Activated CD4-positive, alpha-beta T cell treated with anti-CD3 and anti-CD28 coated beads, Interleukin-10, Interleukin-2, amounts not matched to agents 100 ng/mL and 50 ng/mL, durations not matched to agents 16 hours and 8 hours (primary cell): ENCODE data around the gene SAMD4A.
A peak's percentile ranks its signal among the peaks of the same experiment; 100 is the strongest.

Experiments used
- DNase-seq: peaks from one replicate; pipeline ENCODE4 v3.0.0-alpha.2; 2020

The SAMD4A gene

GRCh38 chr14:54638135-54638446 lies 71.2 kb downstream of the SAMD4A start:
- DNase-seq, result no peak

- no peak for DNase-seq
Measured at GRCh38 chr14:54639611-54640010, 72.7 kb downstream of the SAMD4A start.

- DNase-seq, result no peak
Measured at GRCh38 chr14:54640506-54640905, 73.6 kb downstream of the SAMD4A start.

GRCh38 chr14:54642121-54642520 lies 75.2 kb downstream of the SAMD4A start:
- DNase-seq, result no peak

- peak; percentile 9 for DNase-seq
Measured at GRCh38 chr14:54642801-54643695, 76.1 kb downstream of the SAMD4A start.

- no peak for DNase-seq
Measured at GRCh38 chr14:54643696-54644176, 76.8 kb downstream of the SAMD4A start.

- DNase-seq, result no peak
Measured at GRCh38 chr14:54645639-54646038, 78.7 kb downstream of the SAMD4A start.

GRCh38 chr14:54646626-54647025 lies 79.7 kb downstream of the SAMD4A start:
- peak; percentile 17 for DNase-seq

- no peak for DNase-seq
Measured at GRCh38 chr14:54647378-54647777, 80.5 kb downstream of the SAMD4A start.

- no peak for DNase-seq
Measured at GRCh38 chr14:54649056-54649455, 82.1 kb downstream of the SAMD4A start.

- no peak for DNase-seq
Measured at GRCh38 chr14:54650331-54650958, 83.5 kb downstream of the SAMD4A start.

- no peak for DNase-seq
Measured at GRCh38 chr14:54650959-54651351, 84.0 kb downstream of the SAMD4A start.

GRCh38 chr14:54651649-54652048 lies 84.7 kb downstream of the SAMD4A start:
- DNase-seq, result no peak

GRCh38 chr14:54652188-54652587 lies 85.3 kb downstream of the SAMD4A start:
- DNase-seq, result no peak

GRCh38 chr14:54652605-54653052 lies 85.7 kb downstream of the SAMD4A start:
- DNase-seq, result no peak

- DNase-seq, result no peak
Measured at GRCh38 chr14:54653712-54654469, 87.0 kb downstream of the SAMD4A start.

- no peak for DNase-seq
Measured at GRCh38 chr14:54654605-54655004, 87.7 kb downstream of the SAMD4A start.

GRCh38 chr14:54658836-54659235 lies 91.9 kb downstream of the SAMD4A start:
- DNase-seq, result no peak

GRCh38 chr14:54659365-54659764 lies 92.4 kb downstream of the SAMD4A start:
- no peak for DNase-seq

- no peak for DNase-seq
Measured at GRCh38 chr14:54660604-54661111, 93.7 kb downstream of the SAMD4A start.

GRCh38 chr14:54662491-54663133 lies 95.7 kb downstream of the SAMD4A start:
- DNase-seq, result no peak

- no peak for DNase-seq
Measured at GRCh38 chr14:54664961-54665360, 98.0 kb downstream of the SAMD4A start.

GRCh38 chr14:54665946-54666345 lies 99.0 kb downstream of the SAMD4A start:
- DNase-seq, result peak; percentile 20
